Fibroblast of villous mesenchyme (primary cell): Measurements from ENCODE around the gene SCRN2. TPM values are rescaled to one million over a fixed set of nuclear protein-coding genes. Genes with fewer than 3 reads are reported as not detected.

Experiments
- DNase-seq: peaks from one replicate; pipeline ENCODE4 v3.0.0-alpha.2; 2010; ENCODE audit warnings: low read depth
- H3K4me3 ChIP-seq: 2 replicates; pipeline ENCODE4 v1.5.1; 2011; ENCODE audit warnings: low read depth, mild to moderate bottlenecking, low read length
- CTCF ChIP-seq: IDR thresholded peaks from 2 replicates; pipeline ENCODE4 v1.5.1; 2012; ENCODE audit warnings: low read depth, mild to moderate bottlenecking, low read length; ENCODE audit not compliant: insufficient read depth
- total RNA-seq: library from RNA; depleted of rRNA; stranded (reverse); fragments of >200 nt; gene quantifications from 2 replicates; pipeline ENCODE4 v1.2.3, GENCODE V29; 2012

Gene SCRN2
- total RNA-seq, 1 donor, result 25.0 TPM

- peak; percentile 51 for DNase-seq
- H3K4me3 ChIP-seq, result peak within 1 kb of the TSS; percentile 25
- peak; percentile 38 for TF ChIP-seq CTCF
These were observed 9.9 kb upstream of the SCRN2 start, which contains the start of gene SP6 for GRCh38 chr17:47850692-47851573. Gene SP6 (minus strand): TSS chr17:47851163. CDS start chr17:47848429, 2,734 bp downstream.

GRCh38 chr17:47850373-47850691 lies 9.3 kb upstream of the SCRN2 start:
- TF ChIP-seq CTCF, result no peak
- DNase-seq, result no peak
- H3K4me3 ChIP-seq, result peak overlapping the region; percentile 25

- no peak for DNase-seq
- no peak overlapping the region for H3K4me3 ChIP-seq
- no peak for TF ChIP-seq CTCF
These were observed 7.1 kb upstream of the SCRN2 start for GRCh38 chr17:47848198-47848513.

- peak; percentile 9 for TF ChIP-seq CTCF
- H3K4me3 ChIP-seq, result no peak overlapping the region
- no peak for DNase-seq
These were observed 6.5 kb upstream of the SCRN2 start for GRCh38 chr17:47847341-47848197.

GRCh38 chr17:47846716-47847340 lies 5.8 kb upstream of the SCRN2 start:
- no peak for TF ChIP-seq CTCF
- no peak overlapping the region for H3K4me3 ChIP-seq
- no peak for DNase-seq

- no peak for TF ChIP-seq CTCF
- DNase-seq, result no peak
- no peak overlapping the region for H3K4me3 ChIP-seq
These were observed 4.6 kb upstream of the SCRN2 start for GRCh38 chr17:47845716-47846075.
